ENCODE results near the gene XPOT. TPM values are rescaled to one million over a fixed set of nuclear protein-coding genes. Genes with fewer than 3 reads are reported as not detected.
A peak's percentile ranks its signal among the peaks of the same experiment; 100 is the strongest.

XPOT gene
- total RNA-seq, 1 donor from 2014 or later = 69.1 TPM

DNA sequence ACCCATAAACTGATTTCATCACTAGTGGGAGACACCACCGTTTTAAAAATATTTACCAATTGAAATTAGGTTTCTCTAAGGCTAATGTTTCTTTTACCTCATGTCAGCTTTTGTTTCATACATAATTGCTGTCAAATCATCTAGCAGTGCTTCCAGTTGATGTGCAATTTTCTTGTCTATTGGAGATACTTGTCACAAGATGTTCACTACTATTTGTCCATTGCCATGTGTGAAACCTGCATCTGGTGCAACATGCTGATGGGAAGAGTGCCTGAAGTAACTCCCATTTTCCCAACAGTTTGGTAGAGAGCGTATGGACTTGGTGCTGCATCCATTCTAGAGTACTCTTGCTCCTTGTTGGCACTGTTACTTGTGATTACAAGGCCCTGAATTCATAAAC lies 9.7 kb downstream of the XPOT start:
- no peak for DNase-seq (ENCODE audit: low spot score)

DNA sequence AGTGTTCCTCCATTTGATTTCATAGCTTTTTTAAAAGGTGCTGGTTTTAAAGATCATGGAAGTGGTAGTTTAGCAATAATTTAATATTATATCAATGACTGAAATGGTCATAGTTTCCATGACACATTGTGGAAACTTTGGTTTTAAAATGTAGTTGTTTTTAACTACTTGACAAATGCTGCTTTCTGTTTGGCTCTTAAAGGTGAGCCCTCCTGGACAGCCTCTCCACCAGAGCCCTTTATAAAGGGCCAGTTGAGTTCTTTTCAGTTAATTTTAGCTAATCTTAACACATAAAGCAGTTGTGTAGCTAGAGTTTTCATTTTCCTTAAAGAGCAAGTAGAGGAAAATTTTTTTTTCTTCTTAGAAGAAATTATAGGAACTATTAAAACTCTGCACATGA lies 14.0 kb downstream of the XPOT start:
- DNase-seq (ENCODE audit: low spot score) = no peak

DNA sequence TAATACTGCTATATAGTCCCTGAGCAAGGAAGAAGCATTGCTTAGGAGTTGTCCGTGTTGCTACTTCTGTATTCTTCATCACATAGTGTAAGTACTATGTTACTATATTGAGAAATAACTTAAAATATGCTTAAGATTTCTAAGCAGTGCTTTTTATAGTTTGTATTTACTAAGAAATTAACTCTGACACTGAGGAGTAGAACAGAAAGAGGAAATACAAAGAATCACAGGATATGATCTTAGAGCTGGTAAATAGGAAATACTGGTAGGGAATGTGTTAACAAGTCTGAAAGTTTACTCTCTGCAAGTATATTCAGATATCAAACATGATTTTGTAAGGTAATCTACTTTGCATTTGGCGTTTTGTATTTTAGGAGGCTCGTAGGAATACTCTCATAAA lies 15.5 kb downstream of the XPOT start:
- DNase-seq (ENCODE audit: low spot score) = no peak

GRCh38 chr12:64427988-64428387 lies 23.8 kb downstream of the XPOT start:
- no peak for DNase-seq (ENCODE audit: low spot score)

- DNase-seq (ENCODE audit: low spot score) = no peak
Measured at GRCh38 chr12:64428956-64429355, 24.8 kb downstream of the XPOT start.

DNA sequence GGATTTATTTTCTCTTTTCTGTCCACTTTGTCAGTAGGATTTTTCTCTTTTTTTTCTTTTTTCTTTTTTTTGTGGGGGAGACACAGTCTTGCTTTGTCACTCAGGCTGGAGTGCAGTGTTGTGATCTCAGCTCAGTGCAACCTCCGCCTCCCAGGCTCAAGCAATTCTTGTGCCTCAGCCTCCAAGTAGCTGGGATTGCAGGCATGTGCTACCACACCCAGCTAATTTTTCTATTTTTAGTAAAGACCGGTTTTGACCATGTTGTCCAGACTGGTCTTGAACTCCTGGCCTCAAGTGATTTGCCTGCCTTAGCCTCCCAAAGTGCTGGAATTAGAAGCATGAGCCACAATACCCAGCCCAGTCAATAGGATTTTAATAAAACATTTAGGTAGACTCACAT lies 26.7 kb downstream of the XPOT start:
- no peak for DNase-seq (ENCODE audit: low spot score)

GRCh38 chr12:64431791-64432190 lies 27.6 kb downstream of the XPOT start:
- DNase-seq (ENCODE audit: low spot score) = peak; percentile 15

GRCh38 chr12:64433915-64434314 lies 29.7 kb downstream of the XPOT start:
- no peak for DNase-seq (ENCODE audit: low spot score)

DNA sequence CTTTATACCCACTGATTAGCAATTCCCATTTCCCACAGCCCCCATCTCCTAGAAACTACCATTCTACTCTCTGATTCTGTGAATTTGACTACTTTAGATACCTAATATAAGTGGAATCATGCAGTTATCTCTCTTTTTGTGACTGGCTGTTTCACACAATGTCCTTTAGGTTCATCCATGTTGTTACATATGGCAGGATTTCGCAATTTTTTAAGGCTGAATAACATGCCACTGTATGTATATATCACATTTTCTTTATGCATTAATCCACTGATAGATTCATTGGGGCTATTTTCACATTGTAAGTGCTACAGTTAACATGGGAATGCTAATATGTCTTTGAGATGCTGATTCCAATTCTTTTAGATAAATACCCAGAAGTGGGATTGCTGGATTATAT lies 35.9 kb downstream of the XPOT start:
- DNase-seq (ENCODE audit: low spot score) = no peak

GRCh38 chr12:64445490-64445889 lies 41.3 kb downstream of the XPOT start:
- no peak for DNase-seq (ENCODE audit: low spot score)

DNA sequence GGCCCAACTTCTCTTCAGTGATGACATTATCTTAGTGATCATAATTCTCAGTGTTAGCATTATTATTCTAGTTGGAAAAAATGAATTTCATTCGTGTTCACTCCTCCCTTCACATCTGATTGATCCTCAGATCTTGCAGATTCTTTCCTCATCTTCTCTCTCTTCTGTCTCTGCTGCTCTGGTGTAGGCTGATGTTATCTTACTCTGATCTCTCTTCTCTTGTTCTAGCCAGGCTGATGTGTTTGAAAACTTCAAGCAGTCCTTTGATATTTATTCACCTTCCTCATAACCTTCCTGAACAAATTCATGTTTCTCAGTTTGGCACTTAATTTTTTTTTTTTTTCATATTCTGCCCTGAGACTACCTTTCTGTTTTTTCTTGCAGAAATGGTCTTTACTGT lies 42.1 kb downstream of the XPOT start:
- no peak for DNase-seq (ENCODE audit: low spot score)

- DNase-seq (ENCODE audit: low spot score) = no peak
Measured at GRCh38 chr12:64450057-64450640, 46.0 kb downstream of the XPOT start.

DNA sequence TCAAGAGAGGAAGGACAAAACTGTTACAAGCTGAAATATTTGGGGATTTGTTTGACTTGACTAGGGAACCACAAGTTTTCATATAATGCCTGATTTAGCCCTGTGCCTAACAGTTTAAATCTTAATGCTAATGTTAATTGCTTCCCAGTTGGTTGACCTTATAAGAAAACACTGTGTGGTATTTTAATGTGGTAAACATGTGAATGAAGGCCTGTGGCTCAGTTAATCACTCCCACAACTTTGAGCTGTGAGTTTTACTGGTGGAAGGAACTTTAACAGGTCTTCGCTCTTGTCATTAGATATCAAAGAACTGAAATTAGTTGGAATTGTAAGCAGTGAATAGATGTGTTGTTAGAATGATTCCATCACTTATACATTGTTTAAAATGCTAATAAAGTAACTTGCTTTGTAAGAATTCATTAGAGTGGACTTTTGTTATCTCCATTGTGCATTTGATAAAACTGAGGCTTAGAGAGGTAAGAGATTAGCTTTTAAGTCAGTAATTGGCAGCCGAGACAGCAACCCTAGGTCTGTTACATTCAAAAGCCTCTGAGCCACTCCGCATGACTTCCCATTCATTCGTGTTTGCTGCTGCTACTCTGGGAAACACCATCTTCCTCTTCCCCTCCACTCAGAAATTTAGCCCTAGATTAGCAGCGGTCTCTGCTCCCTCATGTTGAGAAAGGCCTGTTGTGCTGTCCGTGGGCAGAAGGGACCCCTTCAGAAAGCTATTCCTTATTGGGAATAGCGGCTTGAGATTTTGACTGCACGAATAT lies 46.7 kb downstream of the XPOT start:
- peak; percentile 23 for DNase-seq (ENCODE audit: low spot score)

- peak; percentile 88 for DNase-seq (ENCODE audit: low spot score)
Measured at GRCh38 chr12:64451687-64452558, 47.7 kb downstream of the XPOT start, which contains the start of gene TBK1. TSS of gene TBK1 (plus strand) at chr12:64452120. CDS start at chr12:64455871, 3,751 bp downstream.

- DNase-seq (ENCODE audit: low spot score) = peak; percentile 57
Measured at GRCh38 chr12:64452559-64453329, 48.6 kb downstream of the XPOT start.

DNA sequence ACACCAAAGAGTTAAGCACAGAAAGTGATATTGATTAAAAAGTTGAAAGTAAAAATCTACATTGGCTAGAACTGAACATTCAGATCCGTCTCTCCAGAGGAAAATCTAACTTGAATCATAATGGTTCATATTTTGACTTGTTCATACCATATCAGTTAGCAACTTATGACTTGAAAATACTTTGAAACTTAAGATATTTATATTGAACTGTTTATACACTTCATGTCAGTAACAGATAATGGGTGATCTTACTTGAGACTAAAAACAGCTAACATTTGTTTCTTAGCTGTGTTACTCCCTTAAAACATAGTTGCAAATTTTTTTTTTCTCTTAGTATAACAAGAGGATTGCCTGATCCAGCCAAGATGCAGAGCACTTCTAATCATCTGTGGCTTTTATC lies 51.3 kb downstream of the XPOT start:
- DNase-seq (ENCODE audit: low spot score) = no peak

GRCh38 chr12:64456119-64456518 lies 51.9 kb downstream of the XPOT start:
- DNase-seq (ENCODE audit: low spot score) = no peak

- DNase-seq (ENCODE audit: low spot score) = no peak
Measured at GRCh38 chr12:64457032-64457431, 52.8 kb downstream of the XPOT start.

GRCh38 chr12:64457466-64457865 lies 53.3 kb downstream of the XPOT start:
- DNase-seq (ENCODE audit: low spot score) = no peak

DNA sequence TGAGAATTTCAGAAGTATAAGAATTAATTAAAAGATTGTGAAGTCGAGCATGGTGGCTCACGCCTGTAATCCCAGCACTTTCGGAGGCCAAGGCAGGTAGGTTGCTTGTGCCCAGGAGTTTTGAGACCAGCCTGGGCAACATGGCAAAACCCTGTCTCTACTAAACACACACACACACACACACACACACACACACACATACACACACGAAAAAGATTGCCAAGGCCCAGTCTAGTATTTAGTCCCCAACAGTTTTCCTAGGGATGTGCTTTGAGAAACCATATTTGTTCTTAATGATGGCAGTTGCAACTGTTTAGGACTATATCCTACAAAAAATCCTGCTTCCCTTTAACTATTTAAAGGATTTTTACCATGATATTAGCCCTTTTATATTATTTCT lies 53.7 kb downstream of the XPOT start:
- no peak for DNase-seq (ENCODE audit: low spot score)

DNA sequence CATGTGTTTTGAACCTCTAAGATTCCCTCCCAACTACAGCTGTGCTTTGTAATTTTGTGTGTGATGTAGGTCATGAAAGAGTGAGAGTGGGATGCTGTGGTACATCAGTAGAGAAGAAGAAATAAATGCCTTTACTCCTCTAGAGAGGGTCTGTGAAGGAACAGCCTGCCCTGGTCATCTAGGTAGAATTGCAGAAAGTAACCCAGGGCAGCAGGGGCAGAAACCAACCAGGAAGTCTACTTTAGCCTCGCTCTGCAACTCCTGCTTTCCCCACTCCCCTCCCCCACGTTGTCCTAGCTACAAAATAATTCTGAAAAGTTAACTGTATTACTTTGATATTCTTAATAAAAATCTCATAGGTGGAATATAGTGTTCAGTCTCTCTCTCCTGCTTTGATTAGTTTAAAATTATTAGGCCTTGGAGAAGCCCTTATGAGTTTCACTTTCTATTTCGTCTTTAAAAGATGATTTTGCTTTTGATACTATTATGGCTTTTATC lies 55.3 kb downstream of the XPOT start:
- DNase-seq (ENCODE audit: low spot score) = no peak

Data from umbilical cord (tissue), 2 donors.